GM23338 (cell line): ENCODE measurements around the gene LRRIQ4.

ENCODE experiments used
- CTCF ChIP-seq, 2 experiments: fragments of 200-600 bp in 1 of 2; sonication (generic) in 1 of 2; conservative IDR thresholded peaks; 2 replicates each; pipeline versions ENCODE4 v1.5.1 to v1.6.1; 2016 to 2017; ENCODE audit warnings: antibody characterized with exemption in 2 of 2, low read depth in 2 of 2, mild to moderate bottlenecking in 2 of 2, moderate library complexity in 1 of 2
- ETS1 ChIP-seq: IDR thresholded peaks from 2 replicates; pipeline ENCODE4 v1.6.1; 2016; ENCODE audit warnings: antibody characterized with exemption
- EZH2 ChIP-seq: fragments of 200-600 bp; sonication (generic); IDR thresholded peaks from one replicate; pipeline ENCODE4 v1.8.0; 2017; ENCODE audit warnings: antibody characterized with exemption, mild to moderate bottlenecking, low read depth; ENCODE audit not compliant: unreplicated experiment
- POLR2AphosphoS5 ChIP-seq: IDR thresholded peaks from 2 replicates; pipeline ENCODE4 v1.6.1; 2016; ENCODE audit warnings: antibody characterized with exemption, low read depth
- ZNF331 ChIP-seq: fragments of 250-450 bp; sonication (Bioruptor Pico); IDR thresholded peaks from 2 replicates; pipeline ENCODE4 v1.5.0; 2020; ENCODE audit warnings: low read depth, mild to moderate bottlenecking, moderate library complexity

- TF ChIP-seq CTCF (conservative IDR thresholded peaks at IDR 0.05; ENCODE audit: low read depth in 2 of 2) (no peak), POLR2AphosphoS5 (no peak), EZH2 (no peak), ETS1 (no peak), ZNF331 (CRISPR knock-in tag) (no peak)
Observed at GRCh38 chr3:169847896-169848295, 35.2 kb downstream of the LRRIQ4 start.
